Epithelial cell of proximal tubule (primary cell): ENCODE results near the gene GYS1. TPM values are rescaled to one million over a fixed set of nuclear protein-coding genes. Genes with fewer than 3 reads are reported as not detected.
A peak's percentile ranks its signal among the peaks of the same experiment; 100 is the strongest.
"Not testable (repeated sequence)": the region's sequence is repeated elsewhere in the genome, so short reads cannot be mapped to it uniquely, and the experiment has no call there.

Experiments used
- DNase-seq: peaks from one replicate; pipeline ENCODE4 v3.0.0-alpha.2; 2011; ENCODE audit warnings: low read depth
- H3K4me3 ChIP-seq: 2 replicates; pipeline ENCODE4 v1.5.1; 2011; ENCODE audit warnings: low read depth, mild to moderate bottlenecking, low read length
- CTCF ChIP-seq: conservative IDR thresholded peaks from 2 replicates; pipeline ENCODE4 v1.5.1; 2012; ENCODE audit warnings: low read depth, mild to moderate bottlenecking, low read length
- total RNA-seq: library from RNA; depleted of rRNA; stranded (reverse); fragments of >200 nt; gene quantifications from 2 replicates; pipeline ENCODE4 v1.2.3, GENCODE V29; 2015

The GYS1 gene
- total RNA-seq, 1 donor from 2014 or later: 42.4 TPM

GRCh38 chr19:48934837-48935236, 58.3 kb downstream of the GYS1 start:
- H3K4me3 ChIP-seq: no peak overlapping the region
- DNase-seq: no peak
- no peak for TF ChIP-seq CTCF

- TF ChIP-seq CTCF: no peak
- peak within 1 kb of the TSS; percentile 59 for H3K4me3 ChIP-seq
- no peak for DNase-seq
These were observed 59.7 kb downstream of the GYS1 start, which contains the start of gene DHDH for GRCh38 chr19:48933382-48933932. Gene DHDH (plus strand): TSS chr19:48933699. CDS start chr19:48933722, 23 bp downstream.

- TF ChIP-seq CTCF: no peak
- no peak overlapping the region for H3K4me3 ChIP-seq
- no peak for DNase-seq
These were observed 64.7 kb downstream of the GYS1 start for GRCh38 chr19:48928164-48929025.

- DNase-seq, H3K4me3 ChIP-seq: not testable (repeated sequence)
These were observed 65.4 kb downstream of the GYS1 start for GRCh38 chr19:48927692-48928091.

GRCh38 chr19:48926909-48927308, 66.2 kb downstream of the GYS1 start:
- peak; percentile 87 for DNase-seq
- no peak overlapping the region for H3K4me3 ChIP-seq
- no peak for TF ChIP-seq CTCF

GRCh38 chr19:48925890-48926289, 67.2 kb downstream of the GYS1 start:
- DNase-seq, H3K4me3 ChIP-seq: not testable (repeated sequence)

GRCh38 chr19:48925240-48925843, 67.8 kb downstream of the GYS1 start:
- no peak overlapping the region for H3K4me3 ChIP-seq
- peak; percentile 33 for DNase-seq
- TF ChIP-seq CTCF: no peak
